ENCODE measurements around the gene KIF16B. TPM values are rescaled to one million over a fixed set of nuclear protein-coding genes. Genes with fewer than 3 reads are reported as not detected.

KIF16B gene
- total and polyA plus RNA-seq, 2 of the 13 experiments (the other 11 are each of a cell fraction or from before 2014, with no cell fraction given), result 6.9 to 18.0 TPM

GRCh38 chr20:16279320-16279719 lies 293.9 kb downstream of the KIF16B start (continued):
- 0 out of 2 replicates have a peak, but pooled peaks have one; percentile 19 for TF ChIP-seq HNF1B (CRISPR knock-in tag; IDR thresholded peaks at IDR 0.05)

- in situ Hi-C loops (cut with HindIII; ENCODE audit: extremely low pct_ligation_motif_present, low pct_unique_long_range_greater_than_20kb), result no loop called here
- intact Hi-C loops (cut with micrococcal nuclease; ENCODE audit: unreplicated experiment), result loop anchor here (10.0 kb wide), 1 partner anchor 161 kb away; no protein-coding TSS in a partner anchor
- WGBS (ENCODE audit: low lambda C conversion rate), result 83% methylated on average over 4 of the region's 4 CpGs
- H3K9me3 ChIP-seq (ENCODE audit: low read length), result no peaks in the 10 kb centered on the region
- ATAC-seq, result no peak
- H3K4me3 ChIP-seq (replicated peaks in 1 of 3; ENCODE audit: insufficient read depth in 1 of 3, low read depth in 2 of 3, low read length in 3 of 3), result no peak overlapping the region
- H2AFZ ChIP-seq (ENCODE audit: low read length), result no peak overlapping the region
- no peak overlapping the region for H3K9ac ChIP-seq (ENCODE audit: insufficient read depth, low read depth, low read length)
- H3K79me2 ChIP-seq (ENCODE audit: insufficient read depth, low read length), result no peaks in the 10 kb centered on the region
- POLR2A ChIA-PET, result no interaction called here
- BruUV-seq (replicated peaks), result no TSS peak
- H3K27ac ChIP-seq (ENCODE audit: extremely low read length, insufficient read depth, low read length), result no peak overlapping the region
- H4K20me1 ChIP-seq (ENCODE audit: insufficient read depth, low read length), result no peaks in the 10 kb centered on the region
- FAIRE-seq, result no peak
- CTCF ChIA-PET (ENCODE audit: low intra/inter-chr PET ratio, low total read pairs), result no interaction called here
- no peak overlapping the region for H3K4me2 ChIP-seq (ENCODE audit: low read depth, low read length)
- peaks cover 18% of the 10 kb centered on the region for H3K4me1 ChIP-seq (ENCODE audit: insufficient read depth, low read length)
- no peaks in the 10 kb centered on the region for H3K27me3 ChIP-seq (ENCODE audit: control insufficient read depth in 1 of 2, insufficient read depth in 2 of 2, low read length in 2 of 2)
- peaks cover 0 to 4% of the 10 kb centered on the region in 2 experiments; a peak in 2 of 5 replicates for H3K36me3 ChIP-seq (replicated peaks in 1 of 2; ENCODE audit: control insufficient read depth in 1 of 2, insufficient read depth in 2 of 2, low read length in 2 of 2)
- no peak for DNase-seq (ENCODE audit: low spot score)
- no peak for TF ChIP-seq ZFP91 (CRISPR knock-in tag; IDR thresholded peaks at IDR 0.05; ENCODE audit: borderline replicate concordance)
- TF ChIP-seq EEA1 (CRISPR knock-in tag; IDR thresholded peaks at IDR 0.05; ENCODE audit: borderline replicate concordance), result no peak
- no peak for TF ChIP-seq ZNF749 (CRISPR knock-in tag; IDR thresholded peaks at IDR 0.05; ENCODE audit: borderline replicate concordance)
- no peak for TF ChIP-seq RERE (CRISPR knock-in tag; IDR thresholded peaks at IDR 0.05; ENCODE audit: low read depth)
- no peak for TF ChIP-seq ZNF224 (CRISPR knock-in tag; IDR thresholded peaks at IDR 0.05)
- peak in 1 of 2 experiments; percentile 37; a peak in 2 of 4 replicates for TF ChIP-seq MAFK (conservative IDR thresholded peaks at IDR 0.05 in 1 of 2, IDR thresholded peaks at IDR 0.05 in 1 of 2; ENCODE audit: low read length in 2 of 2)
- TF ChIP-seq RBM39 (IDR thresholded peaks at IDR 0.05; ENCODE audit: low read depth, low read length, poor library complexity, severe bottlenecking), result no peak
Observed at GRCh38 chr20:16273812-16274555, 299.3 kb downstream of the KIF16B start.
